GM19467 (cell line): ENCODE data around the gene DYNC1I1.

Experiments used
- ATAC-seq: cut with Tn5 transposase; IDR thresholded peaks from one replicate; pipeline ENCODE4 v1.9.1; 2021; ENCODE audit warnings: mild to moderate bottlenecking, moderate library complexity; ENCODE audit not compliant: unreplicated experiment

The DYNC1I1 gene

GRCh38 chr7:95847061-95847460 lies 74.7 kb downstream of the DYNC1I1 start:
- ATAC-seq: no peak

DNA sequence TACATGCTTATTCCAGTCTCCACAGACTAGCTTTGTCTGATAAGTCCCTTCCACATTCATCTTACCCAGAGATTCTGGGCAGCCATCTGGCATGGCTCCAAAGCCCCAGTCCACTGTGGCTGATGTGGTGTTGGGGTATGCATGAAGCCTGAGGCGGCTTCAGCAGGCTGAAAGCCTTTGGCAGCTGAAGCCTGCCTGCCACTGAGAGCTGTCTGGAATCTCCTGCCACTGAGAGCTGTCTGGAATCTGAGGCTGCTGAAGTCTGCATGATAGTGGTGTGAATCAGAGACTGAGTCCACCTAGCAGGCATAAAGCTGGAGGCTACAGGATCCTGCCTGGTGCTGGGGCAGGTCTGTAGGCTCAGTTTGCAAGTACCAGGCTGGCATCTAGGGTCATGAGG lies 87.1 kb downstream of the DYNC1I1 start:
- ATAC-seq: no peak

GRCh38 chr7:95861041-95861440 lies 88.7 kb downstream of the DYNC1I1 start:
- ATAC-seq: no peak

- no peak for ATAC-seq
Measured at GRCh38 chr7:95863623-95864022, 91.3 kb downstream of the DYNC1I1 start.

GRCh38 chr7:95865716-95866371 lies 93.5 kb downstream of the DYNC1I1 start:
- ATAC-seq: no peak

DNA sequence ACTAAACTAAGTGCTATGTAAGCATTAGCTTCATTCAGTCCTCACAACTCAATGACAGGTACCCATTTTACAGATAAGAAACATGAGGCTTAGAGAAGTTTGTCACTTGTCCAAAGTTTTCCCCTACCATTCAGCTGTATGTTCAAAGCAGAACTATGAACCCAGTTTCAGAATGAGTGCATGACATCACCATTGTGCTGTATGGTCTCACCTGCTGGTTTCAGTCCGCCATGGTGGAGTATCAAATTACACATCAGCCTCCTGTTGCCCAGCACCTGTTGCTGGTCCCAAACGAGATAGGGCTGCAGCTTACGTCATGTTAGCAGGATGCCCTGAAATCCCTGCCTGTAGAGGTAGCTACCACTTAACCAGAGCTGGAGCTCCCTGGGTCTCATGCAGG lies 95.0 kb downstream of the DYNC1I1 start:
- peak; percentile 73 for ATAC-seq

DNA sequence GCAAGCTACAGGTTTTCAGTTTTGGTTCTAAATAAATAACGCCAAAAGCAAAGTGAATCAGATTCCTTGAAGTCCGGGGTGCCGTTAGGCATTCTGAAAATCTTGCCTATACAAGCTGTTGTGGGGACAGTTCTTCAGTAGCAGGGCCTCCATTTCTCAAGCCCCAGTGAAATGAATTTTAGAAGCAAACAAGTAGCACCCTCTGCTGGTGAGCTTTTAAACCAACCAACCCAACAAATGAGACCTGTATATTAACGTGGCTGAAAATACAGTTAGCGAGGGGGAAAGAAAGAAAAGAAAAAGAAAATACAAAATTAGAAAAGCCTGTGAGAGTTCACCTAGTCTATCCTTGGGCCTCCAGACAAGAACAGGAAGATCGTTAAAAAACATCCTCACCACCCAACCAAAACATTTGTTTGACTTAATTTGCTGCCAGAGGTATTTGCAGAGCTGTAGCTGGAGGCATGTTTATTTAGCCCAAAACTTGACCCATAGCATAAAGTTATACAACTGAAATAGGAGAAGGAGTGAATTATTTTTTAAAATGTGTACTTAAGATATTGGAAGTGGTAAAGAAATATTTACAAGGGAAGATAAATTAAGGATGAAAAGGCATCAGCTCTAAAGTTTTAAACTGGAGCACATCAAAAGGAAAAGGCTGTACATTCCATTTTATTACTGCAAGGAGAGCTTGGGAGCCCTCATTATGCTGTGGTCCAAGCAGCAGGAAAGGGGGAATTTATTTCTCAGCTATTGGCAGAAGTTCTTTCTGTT lies 98.9 kb downstream of the DYNC1I1 start:
- ATAC-seq: no peak

GRCh38 chr7:95871896-95872295 lies 99.5 kb downstream of the DYNC1I1 start:
- ATAC-seq: no peak

GRCh38 chr7:95874129-95874528 lies 101.8 kb downstream of the DYNC1I1 start:
- ATAC-seq: no peak

GRCh38 chr7:95874541-95875265 lies 102.3 kb downstream of the DYNC1I1 start:
- ATAC-seq: no peak

GRCh38 chr7:95875519-95875918 lies 103.2 kb downstream of the DYNC1I1 start:
- ATAC-seq: no peak

DNA sequence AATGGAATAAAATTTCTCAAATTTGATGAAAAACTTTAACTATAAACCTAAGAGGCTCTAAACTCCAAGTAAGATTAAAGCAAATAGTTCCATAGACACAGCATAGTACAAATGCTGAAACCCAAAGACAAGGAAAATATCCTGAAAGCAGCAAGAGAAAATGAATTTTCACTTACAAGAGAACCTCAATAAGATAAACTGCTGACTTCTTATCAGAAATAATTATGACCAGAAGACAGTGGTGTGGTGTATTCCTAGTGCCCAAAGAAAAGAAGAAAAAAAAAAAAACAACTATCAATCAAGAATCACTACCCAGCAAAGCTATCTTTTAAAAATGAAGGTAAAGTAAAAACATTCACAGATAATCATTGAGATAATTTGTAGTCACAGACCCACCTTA lies 106.3 kb downstream of the DYNC1I1 start:
- ATAC-seq: no peak

- ATAC-seq: no peak
Measured at GRCh38 chr7:95881597-95881996, 109.2 kb downstream of the DYNC1I1 start.

DNA sequence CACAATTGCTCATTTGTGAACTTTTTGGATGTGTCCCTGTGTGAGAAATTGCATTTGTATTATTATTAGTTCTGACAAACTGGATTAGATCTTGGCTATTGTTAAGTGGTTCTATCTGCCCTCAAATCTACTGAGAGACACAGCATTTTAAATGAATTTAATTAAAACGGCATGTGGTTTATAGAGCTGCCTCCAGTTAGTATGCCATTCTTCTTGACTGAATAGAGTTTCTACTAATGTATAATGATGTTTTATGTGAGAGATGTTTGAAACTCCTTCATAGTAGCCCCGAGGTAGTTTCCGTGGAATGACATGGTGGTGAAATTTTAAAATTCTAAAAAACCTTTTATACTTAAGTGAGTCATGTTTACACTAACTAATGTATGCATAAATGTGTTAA lies 110.9 kb downstream of the DYNC1I1 start:
- no peak for ATAC-seq

- no peak for ATAC-seq
Measured at GRCh38 chr7:95886501-95887090, 114.2 kb downstream of the DYNC1I1 start.

- no peak for ATAC-seq
Measured at GRCh38 chr7:95893484-95893883, 121.1 kb downstream of the DYNC1I1 start.

DNA sequence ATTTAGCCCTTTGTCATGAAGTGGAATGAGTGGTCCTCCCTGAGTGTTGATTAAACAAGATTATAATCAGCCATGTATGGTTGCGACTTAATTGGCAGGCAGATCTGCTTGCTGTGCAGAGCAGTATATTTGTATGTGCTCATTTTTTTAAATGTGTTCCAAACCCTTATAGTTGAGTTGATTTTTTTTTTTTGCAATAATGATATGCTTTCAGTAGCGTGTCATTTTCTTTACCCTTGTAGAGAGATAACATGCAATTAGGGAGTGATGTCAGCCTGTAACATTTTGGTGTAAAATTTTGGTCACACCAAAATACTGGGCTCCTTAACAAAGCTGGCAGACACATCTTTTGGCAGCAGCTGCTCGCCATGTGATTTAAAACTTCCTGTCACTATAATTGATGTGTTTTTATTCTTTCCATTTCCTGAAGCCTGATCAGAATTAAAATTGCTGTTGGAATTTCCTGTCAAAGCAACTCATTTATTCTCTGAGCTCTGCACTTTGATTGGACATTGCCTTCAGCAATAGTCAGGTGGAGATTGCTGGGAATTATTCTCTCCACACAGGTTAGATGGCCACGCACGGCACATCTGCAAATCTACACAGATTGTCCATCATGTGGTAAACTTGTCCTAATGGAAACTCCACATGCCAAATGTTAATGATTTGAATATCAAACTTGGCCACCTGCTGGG lies 125.3 kb downstream of the DYNC1I1 start:
- ATAC-seq: no peak

- no peak for ATAC-seq
Measured at GRCh38 chr7:95899919-95900513, 127.7 kb downstream of the DYNC1I1 start.

- no peak for ATAC-seq
Measured at GRCh38 chr7:95901006-95901405, 128.7 kb downstream of the DYNC1I1 start.

- no peak for ATAC-seq
Measured at GRCh38 chr7:95904099-95904498, 131.7 kb downstream of the DYNC1I1 start.

- ATAC-seq: no peak
Measured at GRCh38 chr7:95905167-95905566, 132.8 kb downstream of the DYNC1I1 start.
